Endothelial cell of umbilical vein (primary cell): Measurements from ENCODE around the gene CDKN1A.

Experiments
- CTCF ChIP-seq, 2 donors: IDR thresholded peaks; 1 replicate in 1 of 2; 2 replicates in 1 of 2; pipeline ENCODE4 v1.5.1; 2011; ENCODE audit warnings: low read length in 2 of 2, mild to moderate bottlenecking in 2 of 2, moderate library complexity in 2 of 2, control low read depth in 1 of 2, inconsistent platforms in 1 of 2, low read depth in 1 of 2; ENCODE audit not compliant: insufficient read depth in 1 of 2; ENCODE audit errors: extremely low read depth in 1 of 2
- POLR2A ChIP-seq: IDR thresholded peaks from 2 replicates; pipeline ENCODE4 v1.6.1; 2012; ENCODE audit warnings: low read depth, mild to moderate bottlenecking, control low read depth, low read length

DNA sequence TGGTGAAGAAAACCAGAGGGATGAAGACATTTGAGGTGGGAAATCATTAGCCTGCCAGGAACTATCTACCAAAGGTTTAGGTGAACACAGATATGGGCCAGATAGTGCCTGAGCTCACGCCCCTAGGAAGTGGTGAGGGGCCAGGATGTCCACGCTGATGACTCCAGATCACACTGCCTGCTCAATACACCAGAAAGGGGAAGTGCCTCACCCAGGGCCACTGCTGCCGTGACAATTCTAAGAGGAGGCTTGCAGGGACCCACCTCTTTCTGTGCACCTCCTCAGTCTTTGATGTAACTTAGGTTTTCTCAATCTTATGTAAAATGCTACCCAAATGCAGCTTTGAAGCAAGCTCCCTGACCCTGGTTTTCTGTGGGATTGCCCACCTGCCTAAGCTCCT, 13.7 kb downstream of the CDKN1A start:
- TF ChIP-seq CTCF (IDR thresholded peaks at IDR 0.05; ENCODE audit: extremely low read depth in 1 of 2, insufficient read depth in 1 of 2, low read depth in 1 of 2, low read length in 2 of 2) (no peak), POLR2A (no peak)
